Skeletal muscle tissue (tissue), 4 donors: ENCODE measurements around the gene FBXO24. TPM values are rescaled to one million over a fixed set of nuclear protein-coding genes. Genes with fewer than 3 reads are reported as not detected.
"Not testable (repeated sequence)": the region's sequence is repeated elsewhere in the genome, so short reads cannot be mapped to it uniquely, and the experiment has no call there.

ENCODE experiments used
- H3K27ac ChIP-seq: one replicate; pipeline ENCODE4 v1.7.0; 2013; ENCODE audit warnings: mild to moderate bottlenecking, low read depth, low read length, inconsistent platforms
- H3K27me3 ChIP-seq, 3 donors: one replicate each; pipeline ENCODE4 v1.7.0; 2013; ENCODE audit warnings: low read length in 3 of 3; ENCODE audit not compliant: control insufficient read depth in 3 of 3, insufficient read depth in 3 of 3
- H3K36me3 ChIP-seq, 3 donors: one replicate each; pipeline ENCODE4 v1.7.0; 2013; ENCODE audit warnings: low read length in 3 of 3; ENCODE audit not compliant: control insufficient read depth in 3 of 3, insufficient read depth in 3 of 3
- H3K4me1 ChIP-seq, 3 donors: one replicate each; pipeline ENCODE4 v1.7.0; 2013; ENCODE audit warnings: low read length in 3 of 3, mild to moderate bottlenecking in 3 of 3; ENCODE audit not compliant: control insufficient read depth in 3 of 3, insufficient read depth in 3 of 3
- H3K4me3 ChIP-seq, 3 donors: one replicate each; pipeline ENCODE4 v1.7.0; 2013; ENCODE audit warnings: low read length in 3 of 3
- H3K9ac ChIP-seq, 3 donors: one replicate each; pipeline ENCODE4 v1.7.0; 2013; ENCODE audit warnings: low read length in 3 of 3, mild to moderate bottlenecking in 3 of 3, moderate library complexity in 2 of 3, low read depth in 1 of 3
- H3K9me3 ChIP-seq, 3 donors: one replicate each; pipeline ENCODE4 v1.7.0; 2013; ENCODE audit warnings: low read length in 3 of 3; ENCODE audit not compliant: control insufficient read depth in 3 of 3
- total RNA-seq: library from RNA; depleted of rRNA; stranded (reverse); fragments of >200 nt; gene quantifications from one replicate; pipeline ENCODE4 v1.2.3, GENCODE V29; 2014
- donor health status: Osteomylitis.

Gene FBXO24, protein sequence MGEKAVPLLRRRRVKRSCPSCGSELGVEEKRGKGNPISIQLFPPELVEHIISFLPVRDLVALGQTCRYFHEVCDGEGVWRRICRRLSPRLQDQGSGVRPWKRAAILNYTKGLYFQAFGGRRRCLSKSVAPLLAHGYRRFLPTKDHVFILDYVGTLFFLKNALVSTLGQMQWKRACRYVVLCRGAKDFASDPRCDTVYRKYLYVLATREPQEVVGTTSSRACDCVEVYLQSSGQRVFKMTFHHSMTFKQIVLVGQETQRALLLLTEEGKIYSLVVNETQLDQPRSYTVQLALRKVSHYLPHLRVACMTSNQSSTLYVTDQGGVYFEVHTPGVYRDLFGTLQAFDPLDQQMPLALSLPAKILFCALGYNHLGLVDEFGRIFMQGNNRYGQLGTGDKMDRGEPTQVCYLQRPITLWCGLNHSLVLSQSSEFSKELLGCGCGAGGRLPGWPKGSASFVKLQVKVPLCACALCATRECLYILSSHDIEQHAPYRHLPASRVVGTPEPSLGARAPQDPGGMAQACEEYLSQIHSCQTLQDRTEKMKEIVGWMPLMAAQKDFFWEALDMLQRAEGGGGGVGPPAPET
- 1.0 TPM for total RNA-seq

DNA sequence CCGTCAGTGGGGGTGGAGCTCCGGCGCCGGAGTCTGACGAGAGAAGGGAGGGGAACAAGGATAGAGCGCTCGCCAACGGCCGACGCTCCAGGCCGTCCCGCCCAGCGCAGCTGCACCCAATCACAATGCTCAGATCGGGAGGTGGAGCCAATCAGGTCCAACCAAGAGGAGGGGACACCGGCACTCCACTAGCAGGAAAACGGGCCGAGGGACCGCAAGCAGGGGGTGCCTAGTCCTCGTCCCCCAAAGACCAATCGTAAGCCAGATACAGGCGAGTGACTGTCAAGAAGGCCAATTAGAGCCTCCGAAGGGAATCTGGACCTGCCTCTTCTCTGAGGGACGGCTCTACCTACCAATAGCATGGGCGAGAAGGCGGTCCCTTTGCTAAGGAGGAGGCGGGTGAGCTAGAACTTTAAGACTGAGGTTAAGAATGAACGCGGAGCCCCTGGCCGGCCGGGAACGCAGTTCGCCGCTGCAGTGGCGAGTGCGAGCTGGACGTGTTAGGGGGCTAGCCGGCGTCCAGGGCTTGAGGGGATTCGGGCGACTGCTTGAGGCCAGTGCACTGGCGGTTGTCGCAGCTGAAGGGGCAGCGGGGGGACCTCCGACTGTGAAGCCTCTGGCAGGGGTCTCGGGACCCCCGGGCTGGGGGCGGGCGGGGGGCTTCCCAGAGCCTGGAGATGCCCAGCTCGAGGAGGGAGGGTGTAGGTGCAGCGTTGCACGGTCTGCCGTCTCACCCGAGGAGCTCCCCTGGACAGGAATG is at the start of gene FBXO24:
FBXO24 (plus strand) TSS at position 63 of the 760 bp plus-strand sequence; CDS start at position 361, 298 bp downstream.
- no peaks in the 10 kb centered on the region for H3K9me3 ChIP-seq
- peaks cover 8 to 17% (median 11%) of the 10 kb centered on the region in 3 donors for H3K36me3 ChIP-seq
- peak within 1 kb of the TSS; percentile 91 for H3K27ac ChIP-seq
- H3K27me3 ChIP-seq = no peaks in the 10 kb centered on the region
- H3K4me3 ChIP-seq = peak within 1 kb of the TSS; percentile 90 to 96 (median 94)
- peaks cover 28 to 41% (median 32%) of the 10 kb centered on the region in 3 donors for H3K4me1 ChIP-seq
- peak within 1 kb of the TSS; percentile 87 to 94 (median 91) for H3K9ac ChIP-seq

DNA sequence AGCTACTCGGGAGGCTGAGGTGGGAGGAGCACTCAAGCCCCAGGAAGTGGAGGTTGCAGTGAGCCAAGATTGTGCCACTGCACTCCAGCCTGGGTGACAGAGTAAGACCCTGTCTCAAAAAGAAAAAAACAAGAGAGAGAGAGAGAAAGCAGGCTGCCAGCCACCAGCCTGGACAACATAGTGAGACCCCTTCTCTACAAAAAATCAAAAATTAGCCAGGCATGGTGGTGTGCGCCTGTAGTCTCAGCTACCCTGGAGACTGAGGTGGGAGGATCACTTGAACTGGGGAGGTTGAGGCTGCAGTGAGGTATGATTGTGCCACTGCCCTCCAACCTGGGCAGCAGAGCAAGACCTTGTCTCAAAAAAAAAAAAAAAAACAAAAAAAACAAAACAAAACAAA is 49.4 kb upstream of the FBXO24 start:
- not testable (repeated sequence) for H3K27me3 ChIP-seq, H3K27ac ChIP-seq, H3K4me3 ChIP-seq, H3K9me3 ChIP-seq, H3K9ac ChIP-seq, H3K36me3 ChIP-seq
- peaks cover 12 to 14% (median 12%) of the 10 kb centered on the region in 3 donors for H3K4me1 ChIP-seq

DNA sequence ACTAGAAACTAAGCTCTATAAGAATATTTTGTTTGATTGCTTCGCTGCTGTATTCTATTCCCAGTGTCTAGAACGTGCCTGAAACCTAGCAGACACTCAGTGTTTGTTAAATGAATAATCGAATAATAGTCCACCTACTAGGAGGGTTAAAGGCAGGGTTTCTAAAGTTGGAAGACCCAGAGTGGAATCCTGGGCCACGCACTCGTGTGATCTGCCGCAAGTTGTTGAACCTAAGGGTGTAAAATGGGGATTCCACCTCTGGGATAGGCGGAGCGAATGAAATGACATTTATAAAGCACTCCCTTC is 47.8 kb upstream of the FBXO24 start:
- H3K27me3 ChIP-seq = peaks cover under 1 to 2% (median 1%) of the 10 kb centered on the region in 3 donors
- H3K27ac ChIP-seq = peak overlapping the region; percentile 65
- peak overlapping the region; percentile 22 to 68 (median 51) for H3K9ac ChIP-seq
- H3K36me3 ChIP-seq = no peaks in the 10 kb centered on the region
- no peaks in the 10 kb centered on the region for H3K9me3 ChIP-seq
- peaks cover 12 to 14% (median 12%) of the 10 kb centered on the region in 3 donors for H3K4me1 ChIP-seq
- H3K4me3 ChIP-seq = peak overlapping the region; percentile 64 to 70 (median 69)

DNA sequence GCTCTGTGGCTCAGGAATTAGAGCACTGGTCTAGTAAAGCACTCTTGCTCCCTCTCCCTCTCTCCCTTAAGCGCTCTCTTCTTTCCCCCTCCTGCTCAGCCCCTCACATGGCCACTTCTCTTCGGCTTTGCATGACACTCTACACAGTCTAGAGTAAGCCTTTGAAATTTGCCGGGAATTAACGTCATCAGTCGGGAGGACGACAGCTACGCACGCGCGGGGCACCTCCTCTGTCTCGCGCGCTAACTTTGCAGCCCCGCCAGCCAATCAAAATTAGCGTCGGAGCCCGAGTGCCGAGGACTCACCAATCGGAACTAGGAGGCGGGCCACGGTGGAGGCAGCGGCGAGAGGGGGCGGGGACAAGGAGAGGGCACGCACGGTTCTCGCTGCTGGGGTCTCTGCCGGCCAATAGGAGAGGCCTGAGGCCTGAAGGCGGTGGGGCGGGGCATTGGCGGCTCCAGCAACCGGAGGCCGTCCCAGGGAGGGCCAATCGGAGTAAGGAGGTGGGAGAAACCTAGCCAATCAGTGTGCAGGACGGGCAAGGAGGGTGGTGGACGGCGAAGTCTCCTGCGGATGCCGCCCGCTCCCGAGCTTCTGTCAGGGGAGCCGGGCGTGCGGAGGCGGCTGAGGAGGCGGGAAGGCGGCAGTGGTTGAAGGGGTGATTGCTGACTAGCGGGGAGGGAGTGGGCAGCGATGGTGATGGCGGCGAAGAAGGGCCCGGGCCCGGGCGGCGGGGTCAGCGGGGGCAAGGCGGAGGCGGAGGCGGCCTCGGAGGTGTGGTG is 47.3 kb upstream of the FBXO24 start, which contains the start of gene AGFG2:
AGFG2 (plus strand) TSS at position 550 of the 782 bp plus-strand sequence; CDS start at position 694, 144 bp downstream.
- peak within 1 kb of the TSS; percentile 65 for H3K27ac ChIP-seq
- no peaks in the 10 kb centered on the region for H3K27me3 ChIP-seq
- H3K9ac ChIP-seq = peak within 1 kb of the TSS; percentile 51 to 76 (median 68)
- peaks cover 12 to 14% (median 12%) of the 10 kb centered on the region in 3 donors for H3K4me1 ChIP-seq
- no peaks in the 10 kb centered on the region for H3K36me3 ChIP-seq
- H3K9me3 ChIP-seq = no peaks in the 10 kb centered on the region
- H3K4me3 ChIP-seq = peak within 1 kb of the TSS; percentile 76 to 83 (median 79)

DNA sequence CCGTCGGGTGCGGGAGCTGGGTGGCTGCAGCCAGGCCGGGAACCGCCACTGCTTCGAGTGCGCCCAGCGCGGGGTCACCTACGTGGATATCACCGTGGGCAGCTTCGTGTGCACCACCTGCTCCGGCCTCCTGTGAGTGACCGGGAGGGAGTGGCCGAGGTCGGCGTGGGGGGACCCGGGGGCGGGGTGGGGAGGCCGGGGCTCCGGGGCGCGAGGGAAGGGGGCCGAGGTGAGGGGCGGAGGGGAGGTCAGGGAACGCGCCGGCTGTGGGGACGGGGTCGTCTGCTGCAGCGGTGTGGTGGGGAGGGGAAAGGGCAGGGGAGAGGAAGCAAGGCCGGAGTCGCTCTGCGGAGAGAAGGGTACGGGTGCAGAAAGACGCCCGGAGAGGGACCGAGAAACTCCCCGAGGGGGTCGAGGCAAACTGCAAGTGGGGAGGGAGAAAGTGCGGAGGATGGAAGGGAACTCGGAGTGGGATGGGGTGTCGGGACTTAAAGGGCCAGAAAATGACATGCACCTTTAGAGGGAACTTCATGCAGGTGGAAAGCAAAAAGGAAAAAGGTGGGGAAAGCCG is 46.6 kb upstream of the FBXO24 start:
- H3K27ac ChIP-seq = no peak overlapping the region
- H3K36me3 ChIP-seq = no peaks in the 10 kb centered on the region
- H3K4me3 ChIP-seq = peak overlapping the region; percentile 76 to 83 (median 79)
- peak overlapping the region; percentile 51 to 76 (median 57) for H3K9ac ChIP-seq
- no peaks in the 10 kb centered on the region for H3K27me3 ChIP-seq
- H3K4me1 ChIP-seq = peaks cover 12 to 17% (median 14%) of the 10 kb centered on the region in 3 donors
- no peaks in the 10 kb centered on the region for H3K9me3 ChIP-seq

DNA sequence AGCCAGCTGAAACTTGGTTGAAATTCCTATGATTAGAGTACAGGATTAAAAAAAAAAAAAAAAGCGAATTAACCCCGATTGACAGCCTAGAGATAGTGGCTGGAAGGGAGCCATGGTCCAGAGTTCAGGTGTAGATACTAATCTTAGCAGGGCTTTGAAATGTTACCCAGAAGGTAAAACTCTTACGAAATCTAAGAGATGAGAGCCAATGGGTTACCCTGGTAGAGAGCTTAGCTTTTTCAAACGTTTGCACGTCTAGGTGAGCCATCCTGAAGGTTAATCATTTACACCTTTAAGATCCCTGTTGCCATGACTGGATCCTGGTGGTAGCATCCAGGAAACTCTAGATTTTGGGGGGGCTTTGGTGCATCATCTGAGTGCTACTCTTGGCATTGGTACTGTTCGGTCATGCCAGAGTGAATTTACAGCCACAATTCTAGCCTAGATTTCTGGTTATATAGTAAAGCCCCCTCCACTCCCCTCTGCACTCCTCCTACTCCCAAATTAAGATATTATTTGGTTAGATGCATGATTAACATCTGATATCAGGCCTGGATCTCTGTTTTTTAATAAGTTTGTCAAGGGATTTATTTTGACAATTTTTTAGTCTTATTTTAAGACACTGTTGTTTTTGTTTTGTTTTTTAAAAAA is 45.9 kb upstream of the FBXO24 start:
- Histone ChIP-seq H3K9ac (peak overlapping the region; percentile 45 to 66 (median 51)), H3K27me3 (no peaks in the 10 kb centered on the region), H3K4me3 (peak overlapping the region; percentile 76 to 83 (median 79)), H3K36me3 (no peaks in the 10 kb centered on the region), H3K27ac (no peak overlapping the region), H3K9me3 (no peaks in the 10 kb centered on the region), H3K4me1 (peaks cover 16 to 22% (median 20%) of the 10 kb centered on the region in 3 donors)

DNA sequence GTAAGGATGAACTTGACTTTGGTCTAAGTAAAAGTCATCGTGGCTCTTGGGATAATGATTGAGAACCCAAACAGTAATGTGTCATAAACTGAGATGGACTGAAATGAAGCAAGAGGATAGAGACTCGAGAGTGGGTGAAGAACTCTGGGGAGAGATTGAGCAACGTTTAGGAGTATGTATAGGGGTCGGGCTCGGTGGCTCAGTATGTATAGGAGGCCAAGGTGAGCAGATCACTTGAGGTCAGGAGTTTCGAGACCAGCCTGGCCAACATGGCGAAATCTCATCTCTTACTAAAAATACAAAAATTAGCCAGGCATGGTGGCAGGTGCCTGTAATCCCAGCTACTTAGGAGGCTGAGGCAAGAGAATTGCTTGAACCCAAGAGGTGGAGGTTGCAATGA is 44.8 kb upstream of the FBXO24 start:
- not testable (repeated sequence) for H3K27ac ChIP-seq
- peaks cover 28 to 34% (median 31%) of the 10 kb centered on the region in 3 donors for H3K4me1 ChIP-seq

DNA sequence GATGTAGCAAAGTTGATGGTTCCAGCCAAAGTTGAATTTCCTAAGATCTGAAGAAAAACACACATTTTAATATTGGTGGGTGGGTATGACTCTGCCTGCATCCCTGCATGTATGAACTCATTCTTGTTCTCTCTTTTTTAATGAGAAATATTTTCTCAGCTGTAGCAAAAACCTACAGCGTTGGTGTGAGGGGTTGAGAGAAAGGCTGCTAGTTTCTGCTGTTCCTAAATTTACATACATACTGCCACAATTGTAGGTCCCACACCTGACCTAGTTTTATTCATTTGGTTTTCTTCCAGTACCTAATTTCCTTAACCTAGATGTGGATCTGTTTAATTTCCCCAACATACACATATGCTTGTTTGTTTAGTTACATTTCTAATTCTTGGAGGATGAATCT is 42.5 kb upstream of the FBXO24 start:
- Histone ChIP-seq H3K4me3 (no peak overlapping the region), H3K36me3 (no peaks in the 10 kb centered on the region), H3K9ac (no peak overlapping the region), H3K27ac (no peak overlapping the region), H3K4me1 (peaks cover 38 to 45% (median 40%) of the 10 kb centered on the region in 3 donors), H3K27me3 (no peaks in the 10 kb centered on the region), H3K9me3 (no peaks in the 10 kb centered on the region)

More for the DNA sequence above, 44.8 kb upstream of the FBXO24 start:
- not testable (repeated sequence) for H3K36me3 ChIP-seq, H3K9me3 ChIP-seq, H3K27me3 ChIP-seq, H3K4me3 ChIP-seq, H3K9ac ChIP-seq

DNA sequence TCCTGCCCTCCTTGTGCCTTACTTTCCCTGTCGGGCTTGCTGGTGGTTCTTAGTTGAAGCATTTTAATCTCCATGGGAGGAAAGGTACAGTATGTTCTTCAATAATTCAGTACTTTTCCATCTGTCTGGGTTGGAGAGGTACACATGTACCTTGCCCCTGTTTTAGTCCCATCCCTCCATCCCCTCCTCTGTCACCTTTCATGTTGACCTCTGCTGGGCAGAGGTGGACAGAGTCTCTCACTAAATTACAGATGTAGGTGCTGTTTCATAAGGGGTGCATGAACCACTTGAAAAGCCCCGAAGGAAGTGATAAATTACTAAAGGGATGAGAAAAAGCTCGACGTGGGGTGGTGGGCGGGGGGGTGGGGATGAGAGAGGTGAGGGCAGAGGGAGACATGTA is 41.7 kb upstream of the FBXO24 start:
- no peaks in the 10 kb centered on the region for H3K9me3 ChIP-seq
- peak overlapping the region; percentile 19 for H3K27ac ChIP-seq
- H3K4me3 ChIP-seq = no peak overlapping the region
- H3K4me1 ChIP-seq = peaks cover 38 to 45% (median 39%) of the 10 kb centered on the region in 3 donors
- no peaks in the 10 kb centered on the region for H3K36me3 ChIP-seq
- no peaks in the 10 kb centered on the region for H3K27me3 ChIP-seq
- no peak overlapping the region for H3K9ac ChIP-seq
